Neural progenitor cell (in vitro differentiated cells): ENCODE measurements around the gene CLSTN2. TPM values are rescaled to one million over a fixed set of nuclear protein-coding genes. Genes with fewer than 3 reads are reported as not detected.

Experiments
- DNase-seq: peaks from one replicate; pipeline ENCODE4 v3.0.0-alpha.2; 2016; ENCODE audit warnings: low spot score
- H2AFZ ChIP-seq: fragments of 200-600 bp; sonication (generic); replicated peaks from 2 replicates; pipeline ENCODE4 v1.6.1; 2016; ENCODE audit warnings: antibody characterized with exemption
- H3F3A ChIP-seq: fragments of 200-600 bp; sonication (generic); 2 replicates; pipeline ENCODE4 v1.6.1; 2016; ENCODE audit warnings: antibody characterized with exemption, low read depth
- H3K27ac ChIP-seq: fragments of 200-600 bp; sonication (generic); 2 replicates; pipeline ENCODE4 v1.5.1; 2016; ENCODE audit warnings: mild to moderate bottlenecking
- H3K27me3 ChIP-seq: fragments of 200-600 bp; sonication (generic); 2 replicates; pipeline ENCODE4 v1.6.1; 2016; ENCODE audit warnings: mild to moderate bottlenecking, moderate library complexity
- H3K36me3 ChIP-seq: fragments of 200-600 bp; sonication (generic); 2 replicates; pipeline ENCODE4 v1.5.1; 2016
- H3K4me1 ChIP-seq: fragments of 200-600 bp; sonication (generic); 2 replicates; pipeline ENCODE4 v1.6.1; 2016; ENCODE audit warnings: mixed run types
- H3K4me2 ChIP-seq: fragments of 200-600 bp; sonication (generic); 2 replicates; pipeline ENCODE4 v1.6.1; 2016
- H3K4me3 ChIP-seq: fragments of 200-600 bp; sonication (generic); 2 replicates; pipeline ENCODE4 v1.5.1; 2016
- H3K79me2 ChIP-seq: fragments of 200-600 bp; sonication (generic); 2 replicates; pipeline ENCODE4 v1.6.1; 2016; ENCODE audit warnings: low read depth
- H3K9ac ChIP-seq: fragments of 200-600 bp; sonication (generic); 2 replicates; pipeline ENCODE4 v1.6.1; 2016
- H3K9me3 ChIP-seq: fragments of 200-600 bp; sonication (generic); 2 replicates; pipeline ENCODE4 v1.5.1; 2016; ENCODE audit warnings: low read depth
- H4K20me1 ChIP-seq: fragments of 200-600 bp; sonication (generic); 2 replicates; pipeline ENCODE4 v1.6.1; 2016; ENCODE audit warnings: low read depth
- H3K27ac Mint-ChIP-seq: 3 replicates; pipeline ENCODE4 v1.8.0; 2021; ENCODE audit warnings: mixed read lengths
- H3K27me3 Mint-ChIP-seq: 2 replicates; pipeline ENCODE4 v1.8.0; 2022; ENCODE audit warnings: low read depth, mild to moderate bottlenecking, inconsistent platforms, moderate library complexity, mixed read lengths; ENCODE audit not compliant: insufficient read depth
- H3K36me3 Mint-ChIP-seq: 3 replicates; pipeline ENCODE4 v1.8.0; 2021; ENCODE audit warnings: mixed read lengths
- H3K4me1 Mint-ChIP-seq: 3 replicates; pipeline ENCODE4 v1.8.0; 2021; ENCODE audit warnings: mixed read lengths
- H3K4me3 Mint-ChIP-seq: 3 replicates; pipeline ENCODE4 v1.8.0; 2021; ENCODE audit warnings: mild to moderate bottlenecking, moderate library complexity, mixed read lengths
- H3K9me3 Mint-ChIP-seq: 3 replicates; pipeline ENCODE4 v1.8.0; 2020; ENCODE audit warnings: mixed read lengths
- EZH2 ChIP-seq: fragments of 200-600 bp; sonication (generic); IDR thresholded peaks from 2 replicates; pipeline ENCODE4 v1.6.1; 2017; ENCODE audit warnings: antibody characterized with exemption, mild to moderate bottlenecking, moderate library complexity
- EZH2phosphoT487 ChIP-seq: fragments of 200-600 bp; sonication (generic); IDR thresholded peaks from 2 replicates; pipeline ENCODE4 v1.6.1; 2017; ENCODE audit warnings: antibody characterized with exemption
- total RNA-seq: library from RNA; depleted of rRNA; stranded (reverse); fragments of >200 nt; gene quantifications from 2 replicates; pipeline ENCODE4 v1.2.3, GENCODE V29; 2015; ENCODE audit warnings: low replicate concordance
- TF ChIP-seq, protein P1 (sequence below): fragments of 200-600 bp; sonication (generic); IDR thresholded peaks from 2 replicates; pipeline ENCODE4 v1.5.1; 2017; ENCODE audit warnings: antibody characterized with exemption, mild to moderate bottlenecking

CLSTN2 gene
- total RNA-seq, 1 donor from 2014 or later, result 0.22 TPM

DNA sequence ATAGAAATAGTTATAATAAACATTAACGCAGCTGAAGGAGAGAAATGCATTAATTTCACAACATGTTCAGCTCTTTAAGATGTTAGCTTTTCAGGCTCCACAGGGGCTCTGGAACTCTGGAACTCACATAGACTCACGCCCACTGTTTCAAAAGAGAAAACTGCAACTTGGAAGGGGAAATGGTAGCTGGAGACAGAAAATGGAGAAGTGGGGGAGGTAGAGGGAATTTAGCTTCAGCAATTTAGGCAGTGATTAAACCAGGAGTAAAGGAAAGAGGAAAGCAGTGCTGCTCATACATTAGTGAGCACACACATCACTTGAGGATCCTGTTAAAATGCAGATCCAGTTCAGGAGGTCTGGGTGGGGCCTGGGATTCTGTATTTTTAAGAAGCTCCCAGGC, 468.1 kb downstream of the CLSTN2 start:
- H3K36me3 Mint-ChIP-seq, result no peaks in the 10 kb centered on the region

DNA sequence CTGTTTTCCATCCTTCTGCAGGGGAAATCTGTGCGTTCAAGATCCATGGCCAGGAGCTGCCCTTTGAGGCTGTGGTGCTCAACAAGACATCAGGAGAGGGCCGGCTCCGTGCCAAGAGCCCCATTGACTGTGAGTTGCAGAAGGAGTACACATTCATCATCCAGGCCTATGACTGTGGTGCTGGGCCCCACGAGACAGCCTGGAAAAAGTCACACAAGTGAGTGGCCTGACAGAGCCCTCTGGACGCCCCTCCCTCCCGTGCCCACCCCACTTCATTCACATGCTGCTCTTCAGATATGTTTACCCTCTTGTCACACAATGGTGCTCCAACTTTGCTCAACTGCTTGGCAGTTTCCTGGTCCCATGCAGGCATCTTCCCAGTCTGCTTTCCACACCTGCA, 468.6 kb downstream of the CLSTN2 start:
- Histone ChIP-seq H3K4me2 (no peak overlapping the region), H3K27me3 (no peaks in the 10 kb centered on the region), H3K9me3 (no peaks in the 10 kb centered on the region), H3K36me3 (no peaks in the 10 kb centered on the region), H3K27ac (no peak overlapping the region), H3K4me3 (no peak overlapping the region), H3K79me2 (no peaks in the 10 kb centered on the region), H4K20me1 (no peaks in the 10 kb centered on the region), H3F3A (no peaks in the 10 kb centered on the region), H3K4me1 (no peaks in the 10 kb centered on the region), H3K9ac (no peak overlapping the region), H2AFZ (no peak overlapping the region)
- H3K4me3 Mint-ChIP-seq, result no peak overlapping the region
- no peak overlapping the region for H3K27ac Mint-ChIP-seq
- H3K27me3 Mint-ChIP-seq, result no peaks in the 10 kb centered on the region
- no peaks in the 10 kb centered on the region for H3K9me3 Mint-ChIP-seq
- TF ChIP-seq EZH2 (no peak), EZH2phosphoT487 (no peak)
- TF ChIP-seq, protein P1, sequence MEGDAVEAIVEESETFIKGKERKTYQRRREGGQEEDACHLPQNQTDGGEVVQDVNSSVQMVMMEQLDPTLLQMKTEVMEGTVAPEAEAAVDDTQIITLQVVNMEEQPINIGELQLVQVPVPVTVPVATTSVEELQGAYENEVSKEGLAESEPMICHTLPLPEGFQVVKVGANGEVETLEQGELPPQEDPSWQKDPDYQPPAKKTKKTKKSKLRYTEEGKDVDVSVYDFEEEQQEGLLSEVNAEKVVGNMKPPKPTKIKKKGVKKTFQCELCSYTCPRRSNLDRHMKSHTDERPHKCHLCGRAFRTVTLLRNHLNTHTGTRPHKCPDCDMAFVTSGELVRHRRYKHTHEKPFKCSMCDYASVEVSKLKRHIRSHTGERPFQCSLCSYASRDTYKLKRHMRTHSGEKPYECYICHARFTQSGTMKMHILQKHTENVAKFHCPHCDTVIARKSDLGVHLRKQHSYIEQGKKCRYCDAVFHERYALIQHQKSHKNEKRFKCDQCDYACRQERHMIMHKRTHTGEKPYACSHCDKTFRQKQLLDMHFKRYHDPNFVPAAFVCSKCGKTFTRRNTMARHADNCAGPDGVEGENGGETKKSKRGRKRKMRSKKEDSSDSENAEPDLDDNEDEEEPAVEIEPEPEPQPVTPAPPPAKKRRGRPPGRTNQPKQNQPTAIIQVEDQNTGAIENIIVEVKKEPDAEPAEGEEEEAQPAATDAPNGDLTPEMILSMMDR, result no peak
- H3K36me3 Mint-ChIP-seq, result no peaks in the 10 kb centered on the region
- no peak for DNase-seq
- H3K4me1 Mint-ChIP-seq, result peaks cover 13% of the 10 kb centered on the region

More for the DNA sequence above, 468.1 kb downstream of the CLSTN2 start:
- H3K9ac ChIP-seq, result no peak overlapping the region
- no peaks in the 10 kb centered on the region for H3K27me3 Mint-ChIP-seq
- H3K9me3 ChIP-seq, result no peaks in the 10 kb centered on the region
- no peaks in the 10 kb centered on the region for H3K9me3 Mint-ChIP-seq
- TF ChIP-seq EZH2 (no peak), EZH2phosphoT487 (no peak)
- TF ChIP-seq, protein P1, result no peak
- no peak overlapping the region for H3K4me3 ChIP-seq
- H3K27ac Mint-ChIP-seq, result no peak overlapping the region
- H3K4me3 Mint-ChIP-seq, result no peak overlapping the region
- H3K4me1 Mint-ChIP-seq, result peaks cover 13% of the 10 kb centered on the region
- no peaks in the 10 kb centered on the region for H3F3A ChIP-seq
- H3K27me3 ChIP-seq, result no peaks in the 10 kb centered on the region
- H4K20me1 ChIP-seq, result no peaks in the 10 kb centered on the region
- H3K27ac ChIP-seq, result no peak overlapping the region
- no peak overlapping the region for H2AFZ ChIP-seq
- no peaks in the 10 kb centered on the region for H3K36me3 ChIP-seq
- H3K79me2 ChIP-seq, result no peaks in the 10 kb centered on the region
- H3K4me2 ChIP-seq, result no peak overlapping the region
- DNase-seq, result no peak
- no peaks in the 10 kb centered on the region for H3K4me1 ChIP-seq

DNA sequence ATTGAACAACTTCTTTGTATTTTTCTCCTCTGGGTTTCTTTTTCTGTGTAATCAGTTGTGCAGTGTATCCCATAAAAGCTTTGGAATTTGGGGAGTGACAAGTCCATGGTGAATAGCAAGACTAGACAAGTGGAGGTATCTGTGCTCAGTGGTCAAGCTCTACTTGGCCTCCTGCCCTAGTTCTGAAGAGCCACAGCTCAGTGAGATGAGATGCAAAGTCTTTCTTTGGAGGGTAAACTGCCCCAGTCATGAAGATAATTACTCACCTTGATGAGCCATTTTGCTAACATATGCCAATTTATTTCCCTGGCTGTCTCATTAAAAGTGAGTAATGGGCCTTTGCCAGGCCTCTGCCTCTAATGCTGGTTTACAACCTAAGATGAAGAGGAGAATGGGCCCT, 471.7 kb downstream of the CLSTN2 start:
- H3K4me1 Mint-ChIP-seq, result peaks cover 13% of the 10 kb centered on the region

More for the DNA sequence above, 471.7 kb downstream of the CLSTN2 start:
- H3K4me3 ChIP-seq, result no peak overlapping the region
- no peaks in the 10 kb centered on the region for H3K79me2 ChIP-seq
- H3K9me3 Mint-ChIP-seq, result peaks cover 9% of the 10 kb centered on the region
- H3K27me3 Mint-ChIP-seq, result no peaks in the 10 kb centered on the region
- H3K27ac Mint-ChIP-seq, result no peak overlapping the region
- no peaks in the 10 kb centered on the region for H4K20me1 ChIP-seq
- H3K4me1 ChIP-seq, result no peaks in the 10 kb centered on the region
- H3K36me3 ChIP-seq, result no peaks in the 10 kb centered on the region
- no peak overlapping the region for H3K4me3 Mint-ChIP-seq
- H3F3A ChIP-seq, result no peaks in the 10 kb centered on the region
- H3K9ac ChIP-seq, result no peak overlapping the region
- TF ChIP-seq EZH2, result no peak
- TF ChIP-seq, protein P1, result no peak
- TF ChIP-seq EZH2phosphoT487, result no peak
- no peak overlapping the region for H2AFZ ChIP-seq
- H3K27ac ChIP-seq, result no peak overlapping the region
- H3K27me3 ChIP-seq, result no peaks in the 10 kb centered on the region
- no peaks in the 10 kb centered on the region for H3K36me3 Mint-ChIP-seq
- peaks cover 4% of the 10 kb centered on the region for H3K9me3 ChIP-seq
- no peak for DNase-seq
- H3K4me2 ChIP-seq, result no peak overlapping the region
